Stimulated activated CD8-positive, alpha-beta memory T cell treated with anti-CD3 and anti-CD28 coated beads, Interleukin-7, amount 100 ng/mL, for 1 hour (primary cell): ENCODE data around the gene RUNX1.

Experiments
- DNase-seq, 2 donors: peaks; one replicate each; pipeline ENCODE4 v3.0.0-alpha.2; 2020; ENCODE audit warnings: low read depth in 2 of 2

Gene RUNX1

DNA sequence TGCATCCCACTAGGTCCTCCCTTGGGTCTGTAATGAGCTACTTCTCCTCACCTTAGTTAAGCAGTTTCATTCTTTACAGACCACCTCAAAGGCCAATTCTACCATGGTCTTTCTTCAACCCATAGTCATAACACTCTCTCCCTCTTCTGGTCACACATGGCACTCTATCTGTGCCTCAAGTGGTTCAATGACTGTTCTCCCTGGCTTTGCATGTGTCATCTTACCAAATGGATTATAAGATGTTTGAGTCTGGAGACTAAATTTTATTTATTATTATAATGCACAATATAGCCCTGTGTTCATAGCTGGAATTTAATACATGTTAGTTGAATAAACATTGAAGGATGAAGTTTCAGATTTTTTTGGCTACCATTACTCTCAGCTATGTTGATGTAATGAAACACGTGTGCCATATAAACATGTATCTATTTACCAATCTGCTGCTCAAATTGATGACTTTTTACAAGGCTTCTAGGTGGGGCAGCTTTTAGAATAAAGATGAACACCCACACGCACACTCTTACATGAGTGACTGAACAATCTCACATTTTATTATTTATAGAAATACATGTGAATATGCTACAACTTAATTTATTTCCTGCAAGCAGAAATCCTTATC lies 102.1 kb downstream of the RUNX1 start:
- DNase-seq, result no peak

GRCh38 chr21:34946385-34946840 lies 102.7 kb downstream of the RUNX1 start:
- no peak for DNase-seq

GRCh38 chr21:34945288-34945687 lies 103.8 kb downstream of the RUNX1 start:
- DNase-seq, result no peak

GRCh38 chr21:34944015-34944755 lies 104.9 kb downstream of the RUNX1 start:
- DNase-seq, result no peak

DNA sequence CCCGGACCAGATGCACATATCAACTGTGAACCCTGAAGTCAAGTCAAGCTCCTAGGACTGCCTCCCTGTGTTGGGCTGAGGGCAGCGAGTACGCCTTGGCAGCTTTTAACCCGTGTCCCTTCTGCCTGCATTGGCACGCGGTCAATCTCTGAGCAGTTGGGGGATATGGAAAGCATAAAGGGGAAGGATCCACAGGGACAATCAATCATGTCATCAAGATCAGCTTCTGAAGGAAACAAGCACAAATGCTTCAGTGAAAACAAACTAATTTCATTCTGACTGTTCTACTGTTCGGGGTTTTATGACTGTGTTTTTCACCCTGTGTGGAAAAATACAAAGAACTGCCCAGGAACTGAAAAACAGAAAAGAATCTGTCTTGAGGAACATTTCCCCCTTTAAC lies 106.2 kb downstream of the RUNX1 start:
- no peak for DNase-seq

DNA sequence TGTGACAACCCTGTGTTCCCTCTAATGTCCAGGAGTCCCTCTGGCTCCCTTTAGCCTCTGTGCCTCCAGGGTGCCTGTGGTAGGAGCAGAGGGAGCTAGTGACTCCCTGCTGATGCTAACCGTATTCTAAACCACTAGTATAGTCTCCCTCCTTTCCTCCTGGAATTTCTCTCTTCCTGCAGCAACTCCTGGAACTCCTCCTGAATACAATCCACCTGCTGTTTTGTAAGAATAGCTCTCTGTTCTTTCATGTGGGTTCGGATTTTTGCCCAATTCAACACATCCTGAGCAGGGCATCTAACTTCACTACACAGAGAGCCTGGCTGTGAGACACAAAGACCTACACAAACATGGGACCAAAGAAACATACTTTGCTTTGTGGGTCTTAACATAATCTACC lies 107.9 kb downstream of the RUNX1 start:
- no peak for DNase-seq

- DNase-seq, result no peak
These were observed 109.3 kb downstream of the RUNX1 start for GRCh38 chr21:34939673-34940331.

DNA sequence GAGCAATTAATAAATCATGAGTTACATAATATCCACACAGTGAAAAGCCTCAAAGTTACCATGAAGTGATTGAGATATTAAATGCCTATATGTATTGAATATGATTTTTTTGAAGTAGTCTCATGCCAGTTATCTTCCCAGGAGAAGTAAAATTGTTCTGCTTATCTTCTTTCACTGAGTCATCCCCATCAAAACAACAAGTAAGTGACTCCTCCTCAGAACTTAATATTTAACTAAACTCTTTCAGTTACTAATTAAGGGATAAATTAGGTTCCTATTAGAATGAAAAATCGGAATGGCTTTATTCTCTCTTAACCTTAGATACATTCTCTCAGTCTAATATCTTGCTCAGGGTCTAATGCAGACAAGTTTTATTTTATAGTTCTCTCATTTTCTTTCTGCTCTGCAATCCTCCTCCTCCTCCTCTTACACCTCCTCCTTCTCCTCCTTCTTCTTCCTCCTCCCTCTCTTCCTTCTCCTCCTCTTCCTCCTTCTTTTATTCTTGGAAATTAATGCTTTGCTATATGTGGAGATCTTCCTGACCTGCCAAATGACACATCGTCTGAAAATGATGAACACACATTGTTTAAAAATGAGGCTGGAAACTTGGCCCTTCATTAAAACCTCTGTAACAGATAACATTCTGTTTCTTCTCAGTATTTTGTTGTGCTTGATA lies 110.9 kb downstream of the RUNX1 start:
- no peak for DNase-seq

DNA sequence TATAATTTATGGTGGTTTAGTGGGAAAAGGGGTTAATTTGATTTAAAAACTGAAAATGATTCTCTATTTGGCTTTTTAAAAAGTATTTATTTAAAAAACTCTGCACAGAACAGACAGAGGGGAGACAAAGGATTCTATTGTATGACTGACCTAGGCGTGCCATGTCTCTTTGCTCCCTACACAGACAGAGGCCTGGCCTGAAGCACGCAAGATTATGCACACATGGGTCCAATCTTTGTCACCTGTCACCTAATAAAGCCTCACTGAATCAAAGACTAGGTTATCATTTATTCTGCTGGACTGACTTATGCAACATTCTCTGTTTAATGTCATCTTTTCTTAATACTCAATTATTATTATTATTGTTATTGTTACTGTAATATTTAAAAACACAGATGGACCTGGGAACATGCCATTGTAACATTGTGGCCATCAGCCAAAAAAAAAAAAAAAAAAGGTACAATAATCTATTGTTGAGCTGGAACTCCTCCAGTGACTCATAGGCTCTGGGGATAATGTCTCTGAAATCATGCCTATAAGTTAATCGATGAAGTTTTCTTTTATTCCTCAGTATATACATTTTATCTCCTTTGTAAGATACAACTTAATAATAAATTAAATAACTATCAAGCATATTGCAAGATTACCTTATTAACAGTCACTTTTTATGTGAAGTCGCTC lies 112.1 kb downstream of the RUNX1 start:
- DNase-seq, result no peak

DNA sequence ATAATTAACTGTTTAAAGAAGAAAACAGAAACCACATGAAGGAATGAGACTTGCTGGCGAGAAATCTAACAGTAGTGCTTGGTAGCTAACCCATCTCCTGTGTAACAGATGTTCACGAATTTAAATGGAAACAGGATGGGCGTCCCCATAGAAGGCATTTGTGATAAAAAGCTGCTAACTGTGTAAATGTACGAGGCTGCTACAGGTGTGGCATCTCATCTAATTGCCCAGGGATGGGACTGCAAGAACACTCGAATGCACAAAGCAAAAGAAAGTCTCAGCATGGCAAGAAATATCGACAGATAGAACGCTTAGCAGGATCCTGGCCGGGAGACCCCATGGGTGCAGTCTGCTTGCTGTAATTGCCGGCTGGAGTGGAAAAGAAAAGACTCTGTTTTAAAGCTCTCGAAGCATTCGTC lies 112.7 kb downstream of the RUNX1 start:
- no peak for DNase-seq

GRCh38 chr21:34935898-34936297 lies 113.2 kb downstream of the RUNX1 start:
- DNase-seq, result no peak

DNA sequence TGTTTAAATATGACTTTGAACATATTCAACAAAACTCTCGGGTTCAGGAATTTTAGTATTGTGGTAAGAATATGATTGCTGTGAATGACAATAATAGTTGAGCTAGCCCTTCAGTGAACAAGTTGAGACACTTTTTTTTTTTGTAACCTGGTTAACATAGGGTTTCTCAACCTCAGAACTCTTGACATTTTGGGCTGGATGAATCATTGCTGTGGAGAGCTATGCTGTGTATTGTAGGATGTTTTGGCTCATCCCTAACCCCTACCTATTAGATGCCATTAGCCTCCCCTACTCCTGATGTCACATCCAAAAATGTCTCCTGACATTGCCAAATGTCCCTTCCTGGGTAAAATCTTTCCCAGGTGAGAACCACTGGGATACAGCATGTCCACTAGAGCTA lies 113.7 kb downstream of the RUNX1 start:
- no peak for DNase-seq

DNA sequence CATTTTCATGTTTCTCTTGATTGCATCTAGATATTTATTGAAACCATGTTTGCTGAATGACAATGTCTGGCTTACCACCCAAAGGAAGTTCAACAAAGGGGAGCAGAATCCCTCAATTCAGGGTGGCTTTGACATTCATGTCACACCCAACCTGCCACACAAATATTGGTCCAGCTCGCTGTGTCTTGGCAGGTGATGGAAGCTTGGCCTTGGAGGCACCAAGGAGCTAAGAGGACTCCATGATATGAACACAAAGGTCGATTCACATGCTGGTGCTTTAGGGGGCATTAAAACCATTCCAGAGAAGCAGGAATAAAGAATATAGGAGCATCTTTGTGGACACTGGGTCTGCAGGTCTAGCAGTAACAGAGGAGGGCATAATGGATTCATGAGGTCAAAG lies 114.8 kb downstream of the RUNX1 start:
- no peak for DNase-seq

- no peak for DNase-seq
These were observed 115.3 kb downstream of the RUNX1 start for GRCh38 chr21:34933609-34934335.

GRCh38 chr21:34932233-34932632 lies 116.9 kb downstream of the RUNX1 start:
- no peak for DNase-seq

GRCh38 chr21:34930971-34931370 lies 118.1 kb downstream of the RUNX1 start:
- DNase-seq, result no peak

DNA sequence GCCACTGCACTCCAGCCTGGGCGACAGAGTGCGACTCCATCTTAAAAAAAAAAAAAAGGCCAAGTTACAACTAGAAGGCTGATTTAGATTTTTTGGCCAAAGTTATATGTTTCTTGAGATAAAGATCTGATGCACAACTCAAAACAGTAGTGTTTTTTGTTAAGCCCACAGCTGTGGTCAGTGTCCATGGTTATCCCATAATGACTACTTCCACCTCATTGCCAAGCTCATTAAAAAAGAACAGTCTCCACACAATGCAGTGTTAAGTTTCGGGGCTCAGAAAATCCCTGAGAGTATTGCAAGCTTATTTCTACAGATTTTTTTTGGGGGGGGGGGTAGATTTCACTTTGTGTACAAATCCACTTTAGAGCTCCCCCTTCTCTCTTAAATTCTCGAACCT lies 120.5 kb downstream of the RUNX1 start:
- no peak for DNase-seq

- no peak for DNase-seq
These were observed 121.1 kb downstream of the RUNX1 start for GRCh38 chr21:34927992-34928391.

- no peak for DNase-seq
These were observed 122.2 kb downstream of the RUNX1 start for GRCh38 chr21:34926803-34927467.

DNA sequence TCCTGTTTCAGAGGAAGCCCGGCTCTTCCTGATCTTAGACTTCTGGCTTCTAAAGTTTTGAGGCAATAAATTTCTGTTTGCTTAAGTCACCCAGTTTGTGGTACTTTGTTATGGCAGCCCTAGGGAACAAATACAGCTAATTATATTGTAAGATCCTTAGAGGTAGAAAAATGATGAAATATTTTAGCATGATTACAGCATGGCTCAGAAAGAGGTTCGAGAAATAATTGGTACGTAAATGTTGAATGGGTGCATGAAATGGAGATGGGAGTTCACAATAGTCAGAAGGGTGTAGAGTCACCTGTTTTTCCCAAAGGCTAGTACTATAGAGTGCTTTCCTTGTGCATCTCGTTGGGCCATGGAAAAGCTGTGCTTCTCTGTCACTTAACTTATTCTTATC lies 123.5 kb downstream of the RUNX1 start:
- DNase-seq, result no peak
